Effector CD4-positive, alpha-beta T cell (primary cell): ENCODE measurements around the gene SGMS1.
"Not testable (repeated sequence)": the region's sequence is repeated elsewhere in the genome, so short reads cannot be mapped to it uniquely, and the experiment has no call there.

Source experiments
- DNase-seq: peaks from one replicate; pipeline ENCODE4 v3.0.0-alpha.2; 2020
- total RNA-seq: gene quantifications from one replicate; lab custom pipeline; 2026; lab: John Stamatoyannopoulos, UW

The SGMS1 gene
- 59.8 reads per million, percentile 72 among the genes with 10 or more reads in this experiment for total RNA-seq

- DNase-seq, result peak; percentile 68
Measured at GRCh38 chr10:50623663-50624412, at the start of gene SGMS1. TSS of gene SGMS1 (minus strand) at chr10:50623956. CDS start at chr10:50344114, 279,842 bp downstream.

- DNase-seq, result not testable (repeated sequence)
Measured at GRCh38 chr10:50672152-50672551, 48.4 kb upstream of the SGMS1 start.

- not testable (repeated sequence) for DNase-seq
Measured at GRCh38 chr10:50671645-50672044, 47.9 kb upstream of the SGMS1 start.

- not testable (repeated sequence) for DNase-seq
Measured at GRCh38 chr10:50669957-50670356, 46.2 kb upstream of the SGMS1 start.

- DNase-seq, result not testable (repeated sequence)
Measured at GRCh38 chr10:50667353-50667752, 43.6 kb upstream of the SGMS1 start.

- DNase-seq, result not testable (repeated sequence)
Measured at GRCh38 chr10:50662420-50662819, 38.7 kb upstream of the SGMS1 start.

GRCh38 chr10:50661563-50661962, 37.8 kb upstream of the SGMS1 start:
- not testable (repeated sequence) for DNase-seq

- DNase-seq, result not testable (repeated sequence)
Measured at GRCh38 chr10:50659865-50660730, 36.3 kb upstream of the SGMS1 start.

GRCh38 chr10:50659016-50659864, 35.5 kb upstream of the SGMS1 start:
- DNase-seq, result not testable (repeated sequence)

- DNase-seq, result no peak
Measured at GRCh38 chr10:50658165-50658564, 34.4 kb upstream of the SGMS1 start.

GRCh38 chr10:50653758-50654157, 30.0 kb upstream of the SGMS1 start:
- no peak for DNase-seq

- DNase-seq, result no peak
Measured at GRCh38 chr10:50653142-50653541, 29.4 kb upstream of the SGMS1 start.

GRCh38 chr10:50651808-50652207, 28.1 kb upstream of the SGMS1 start:
- DNase-seq, result no peak

GRCh38 chr10:50650481-50650880, 26.7 kb upstream of the SGMS1 start:
- DNase-seq, result no peak

GRCh38 chr10:50648935-50649227, 25.1 kb upstream of the SGMS1 start:
- DNase-seq, result no peak

- no peak for DNase-seq
Measured at GRCh38 chr10:50648089-50648934, 24.6 kb upstream of the SGMS1 start.

- DNase-seq, result not testable (repeated sequence)
Measured at GRCh38 chr10:50647350-50647749, 23.6 kb upstream of the SGMS1 start.

GRCh38 chr10:50645236-50645635, 21.5 kb upstream of the SGMS1 start:
- DNase-seq, result no peak

- DNase-seq, result no peak
Measured at GRCh38 chr10:50641626-50642025, 17.9 kb upstream of the SGMS1 start.

GRCh38 chr10:50640238-50640637, 16.5 kb upstream of the SGMS1 start:
- no peak for DNase-seq

GRCh38 chr10:50636618-50637579, 13.1 kb upstream of the SGMS1 start:
- no peak for DNase-seq
